ENCODE results near the gene CYP4F12. TPM values are rescaled to one million over a fixed set of nuclear protein-coding genes. Genes with fewer than 3 reads are reported as not detected.

CYP4F12 gene
- total RNA-seq, 1 donor from 2014 or later: not detected

DNA sequence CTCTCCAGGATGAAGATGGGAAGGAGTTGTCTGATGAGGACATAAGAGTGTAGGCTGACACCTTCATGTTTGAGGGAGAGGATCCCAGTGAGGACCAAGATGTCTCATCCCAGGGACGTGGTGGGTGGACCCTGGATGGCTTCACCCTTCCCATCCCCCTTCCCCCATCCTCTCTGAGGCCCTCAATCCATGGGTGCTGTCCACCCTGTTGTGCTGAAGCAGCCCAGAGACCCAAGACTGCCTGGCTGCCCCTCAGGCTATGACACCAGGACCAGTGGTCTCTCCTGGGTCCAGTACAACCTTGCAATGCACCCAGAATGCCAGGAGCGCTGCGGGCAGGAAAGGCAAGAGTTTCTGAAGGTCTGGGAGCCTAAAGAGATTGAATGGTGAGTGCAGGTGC is 3.4 kb upstream of the CYP4F12 start:
- no peak for DNase-seq (ENCODE audit: low read depth, low spot score)
- H3K36me3 Mint-ChIP-seq (ENCODE audit: low read depth): peaks cover 4% of the 10 kb centered on the region
- TF ChIP-seq, protein P1, sequence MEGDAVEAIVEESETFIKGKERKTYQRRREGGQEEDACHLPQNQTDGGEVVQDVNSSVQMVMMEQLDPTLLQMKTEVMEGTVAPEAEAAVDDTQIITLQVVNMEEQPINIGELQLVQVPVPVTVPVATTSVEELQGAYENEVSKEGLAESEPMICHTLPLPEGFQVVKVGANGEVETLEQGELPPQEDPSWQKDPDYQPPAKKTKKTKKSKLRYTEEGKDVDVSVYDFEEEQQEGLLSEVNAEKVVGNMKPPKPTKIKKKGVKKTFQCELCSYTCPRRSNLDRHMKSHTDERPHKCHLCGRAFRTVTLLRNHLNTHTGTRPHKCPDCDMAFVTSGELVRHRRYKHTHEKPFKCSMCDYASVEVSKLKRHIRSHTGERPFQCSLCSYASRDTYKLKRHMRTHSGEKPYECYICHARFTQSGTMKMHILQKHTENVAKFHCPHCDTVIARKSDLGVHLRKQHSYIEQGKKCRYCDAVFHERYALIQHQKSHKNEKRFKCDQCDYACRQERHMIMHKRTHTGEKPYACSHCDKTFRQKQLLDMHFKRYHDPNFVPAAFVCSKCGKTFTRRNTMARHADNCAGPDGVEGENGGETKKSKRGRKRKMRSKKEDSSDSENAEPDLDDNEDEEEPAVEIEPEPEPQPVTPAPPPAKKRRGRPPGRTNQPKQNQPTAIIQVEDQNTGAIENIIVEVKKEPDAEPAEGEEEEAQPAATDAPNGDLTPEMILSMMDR (conservative IDR thresholded peaks at IDR 0.05): no peak
- H3K9me3 Mint-ChIP-seq: peaks cover 13% of the 10 kb centered on the region
- H3K4me1 Mint-ChIP-seq: no peaks in the 10 kb centered on the region
- H3K27ac Mint-ChIP-seq (ENCODE audit: unreplicated experiment): no peak overlapping the region
- no peak overlapping the region for H3K4me3 Mint-ChIP-seq
- H3K27me3 Mint-ChIP-seq (ENCODE audit: low read depth): no peaks in the 10 kb centered on the region

DNA sequence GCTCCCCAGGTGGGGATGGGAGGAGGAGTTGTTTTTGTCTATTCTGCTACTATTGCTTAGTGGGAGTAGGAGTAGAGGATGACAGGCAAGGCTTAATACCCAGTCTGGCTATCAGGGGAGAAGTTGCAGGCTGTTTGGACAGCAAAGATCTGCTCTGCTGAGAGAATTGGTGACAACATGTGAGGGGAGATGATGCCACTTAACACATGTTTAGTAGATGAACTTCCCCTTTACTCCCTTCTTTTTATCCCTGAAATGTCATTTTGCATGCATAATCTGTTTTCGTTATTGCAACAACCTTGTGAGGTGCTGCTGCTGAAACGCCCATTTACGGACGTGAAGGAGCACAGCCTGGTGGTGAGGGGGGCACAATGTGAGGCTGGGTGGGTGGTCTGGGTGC is 3.0 kb upstream of the CYP4F12 start:
- no peak overlapping the region for H3K27ac Mint-ChIP-seq (ENCODE audit: unreplicated experiment)
- TF ChIP-seq, protein P1 (conservative IDR thresholded peaks at IDR 0.05): no peak
- DNase-seq (ENCODE audit: low read depth, low spot score): no peak
- no peak overlapping the region for H3K4me3 Mint-ChIP-seq
- H3K27me3 Mint-ChIP-seq (ENCODE audit: low read depth): no peaks in the 10 kb centered on the region
- H3K9me3 Mint-ChIP-seq: peaks cover 15% of the 10 kb centered on the region
- peaks cover 4% of the 10 kb centered on the region for H3K36me3 Mint-ChIP-seq (ENCODE audit: low read depth)
- H3K4me1 Mint-ChIP-seq: no peaks in the 10 kb centered on the region

DNA sequence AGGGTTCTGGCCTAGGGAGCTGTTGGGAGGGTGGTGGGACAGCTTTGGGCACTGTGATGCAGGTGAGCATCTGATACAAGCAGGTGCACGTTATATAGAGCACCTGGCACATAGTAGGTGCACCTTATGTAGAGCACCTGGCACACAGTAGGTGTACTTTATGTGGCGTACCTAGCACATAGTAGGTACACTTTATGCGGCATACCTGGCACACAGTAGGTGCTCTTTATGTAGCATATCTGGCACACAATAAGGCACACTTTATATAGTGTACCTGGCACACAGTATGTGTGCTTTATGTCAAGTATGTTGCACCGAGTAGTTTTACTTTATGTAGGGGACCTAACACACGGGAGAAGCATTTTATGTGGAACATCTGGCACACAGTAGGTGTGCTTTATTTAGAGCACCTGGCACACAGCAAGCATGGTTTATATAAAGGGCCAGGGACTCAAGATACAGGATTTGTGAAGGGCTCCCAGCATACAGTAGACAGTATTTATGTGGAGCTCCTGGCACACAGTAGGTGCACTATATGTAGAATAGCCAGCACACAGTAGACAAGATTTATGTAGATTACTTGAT is 1.6 kb upstream of the CYP4F12 start:
- Mint-ChIP-seq H3K9me3 (peaks cover 7% of the 10 kb centered on the region), H3K27me3 (ENCODE audit: low read depth) (no peaks in the 10 kb centered on the region), H3K27ac (ENCODE audit: unreplicated experiment) (no peak overlapping the region), H3K4me3 (no peak overlapping the region), H3K36me3 (ENCODE audit: low read depth) (peaks cover 4% of the 10 kb centered on the region), H3K4me1 (no peaks in the 10 kb centered on the region)
- DNase-seq (ENCODE audit: low read depth, low spot score): no peak
- TF ChIP-seq, protein P1 (conservative IDR thresholded peaks at IDR 0.05): no peak

DNA sequence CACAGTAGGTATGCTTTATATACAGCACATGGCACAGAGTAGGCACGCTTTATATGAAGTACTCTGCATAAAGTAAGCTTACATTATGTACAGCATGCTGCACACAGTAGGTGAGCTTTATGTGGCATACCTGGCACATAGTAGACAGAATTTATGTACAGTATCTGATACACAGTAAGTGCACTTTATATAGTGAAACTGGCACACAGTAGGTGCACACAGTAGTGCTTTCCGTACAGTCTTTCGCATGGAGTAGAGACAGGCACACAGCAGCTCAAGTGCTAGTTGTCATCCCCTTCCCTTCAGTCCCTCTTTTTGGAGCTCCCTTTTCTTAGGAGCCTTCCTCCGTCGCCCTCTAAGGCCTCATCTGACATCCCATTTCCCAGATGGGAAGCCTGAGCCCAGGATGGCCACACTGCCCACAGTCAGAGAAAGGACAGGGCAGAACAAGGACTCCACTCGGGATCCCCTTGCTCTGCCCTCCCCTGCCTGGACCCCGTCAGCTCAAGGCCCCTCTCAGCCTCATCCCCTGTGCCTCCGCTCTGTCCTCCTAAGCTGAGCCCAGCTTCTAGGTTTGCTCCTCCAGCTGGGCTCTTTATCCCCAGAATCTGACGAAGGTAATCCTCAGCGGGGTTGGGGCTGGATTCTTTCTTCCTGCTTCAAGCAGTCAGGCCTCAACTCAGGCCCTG is 852 bp upstream of the CYP4F12 start:
- no peak for DNase-seq (ENCODE audit: low read depth, low spot score)
- Mint-ChIP-seq H3K36me3 (ENCODE audit: low read depth) (peaks cover 4% of the 10 kb centered on the region), H3K4me3 (no peak overlapping the region), H3K9me3 (peaks cover 9% of the 10 kb centered on the region), H3K4me1 (no peaks in the 10 kb centered on the region), H3K27ac (ENCODE audit: unreplicated experiment) (no peak overlapping the region), H3K27me3 (ENCODE audit: low read depth) (no peaks in the 10 kb centered on the region)
- TF ChIP-seq, protein P1 (conservative IDR thresholded peaks at IDR 0.05): no peak

DNA sequence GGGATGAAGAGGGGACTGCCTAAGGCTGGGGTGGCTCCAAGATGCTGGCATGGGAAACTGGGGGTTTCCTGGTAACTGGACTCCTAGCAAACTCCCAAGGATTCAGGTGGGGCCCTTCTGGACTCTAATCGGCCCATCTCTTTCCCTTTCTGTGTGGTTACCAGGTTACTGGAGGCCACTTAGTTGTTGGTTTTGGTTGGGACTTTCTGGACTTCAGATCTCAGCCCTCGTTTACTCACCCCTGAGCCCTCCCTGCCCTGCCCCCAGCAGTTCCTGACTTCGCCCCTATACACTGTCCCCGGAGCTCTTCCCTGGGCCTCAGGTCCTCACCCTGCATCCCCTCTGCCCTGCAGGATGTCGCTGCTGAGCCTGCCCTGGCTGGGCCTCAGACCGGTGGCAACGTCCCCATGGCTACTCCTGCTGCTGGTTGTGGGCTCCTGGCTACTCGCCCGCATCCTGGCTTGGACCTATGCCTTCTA is 328 bp downstream of the CYP4F12 start:
- Mint-ChIP-seq H3K9me3 (peaks cover 14% of the 10 kb centered on the region), H3K36me3 (ENCODE audit: low read depth) (peaks cover 7% of the 10 kb centered on the region)

More for the DNA sequence above, 328 bp downstream of the CYP4F12 start:
- no peak for DNase-seq (ENCODE audit: low read depth, low spot score)
- Mint-ChIP-seq H3K4me1 (no peaks in the 10 kb centered on the region), H3K27me3 (ENCODE audit: low read depth) (no peaks in the 10 kb centered on the region), H3K4me3 (no peak overlapping the region), H3K27ac (ENCODE audit: unreplicated experiment) (no peak overlapping the region)
- TF ChIP-seq, protein P1 (conservative IDR thresholded peaks at IDR 0.05): no peak

Measured in neural crest cell (in vitro differentiated cells).